ENCODE measurements around the gene JMY. TPM values are rescaled to one million over a fixed set of nuclear protein-coding genes. Genes with fewer than 3 reads are reported as not detected.

The JMY gene
- polyA plus RNA-seq, 1 of the 3 experiments (the other 2 are of a cell fraction) = 1.7 TPM

DNA sequence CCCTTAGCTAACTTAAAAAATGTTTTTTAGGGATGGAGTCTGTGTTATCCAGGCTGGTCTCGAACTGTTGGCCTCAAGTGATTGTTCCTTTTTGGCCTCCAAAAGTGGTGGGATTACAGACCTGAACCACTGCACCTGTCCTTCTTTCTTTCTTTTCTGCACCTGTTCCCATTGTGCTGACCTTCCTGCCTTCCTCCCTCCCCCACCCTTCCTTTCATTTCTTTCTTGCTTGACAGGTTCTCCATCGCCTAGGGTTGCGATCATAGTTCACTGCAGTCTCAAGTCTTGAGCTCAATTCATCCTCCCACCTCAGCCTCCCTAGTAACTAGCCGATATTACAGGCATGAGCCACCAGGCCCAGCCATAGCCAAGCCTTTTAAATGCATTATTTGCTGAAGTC lies 20.6 kb downstream of the JMY start:
- no peak for DNase-seq
- ChIA-PET POLR2A (no interaction called here), CTCF (interaction anchor here (1.0 to 1.5 kb wide), 4 partner anchors 19 to 208 kb away, joined by 3 to 6 read pairs (median 4); no protein-coding TSS in a partner anchor)
- 81% methylated on average over 4 of the region's 4 CpGs for WGBS (ENCODE audit: low lambda C conversion rate)
- H3K4me1 ChIP-seq (ENCODE audit: control insufficient read depth in 1 of 2, insufficient read depth in 2 of 2, low read depth in 1 of 2, low read length in 1 of 2) = no peaks in the 10 kb centered on the region
- H3K9me3 ChIP-seq = no peaks in the 10 kb centered on the region
- H4K20me1 ChIP-seq (ENCODE audit: insufficient read depth) = peaks cover 12% of the 10 kb centered on the region
- H3K9me2 ChIP-seq = no peaks in the 10 kb centered on the region
- no peak overlapping the region for H3K4me2 ChIP-seq
- H3K9ac ChIP-seq = no peak overlapping the region; the same call in 1 of the 2 replicates
- TF ChIP-seq SMC3 (IDR thresholded peaks at IDR 0.05; ENCODE audit: low read depth, low read length) (no peak), MXI1 (IDR thresholded peaks at IDR 0.05; ENCODE audit: low read depth, low read length) (no peak), FOXM1 (IDR thresholded peaks at IDR 0.05; ENCODE audit: low read depth) (no peak), TCF12 (IDR thresholded peaks at IDR 0.05) (no peak), POLR2AphosphoS5 (IDR thresholded peaks at IDR 0.05; ENCODE audit: low read depth, low read length) (no peak), EZH2phosphoT487 (IDR thresholded peaks at IDR 0.05; ENCODE audit: borderline replicate concordance, low read depth) (no peak), SIN3A (IDR thresholded peaks at IDR 0.05; ENCODE audit: borderline replicate concordance, low read depth, low read length) (no peak), FOSL2 (IDR thresholded peaks at IDR 0.05; ENCODE audit: borderline replicate concordance, low read depth) (no peak), RAD21 (IDR thresholded peaks at IDR 0.05; ENCODE audit: low read length) (no peak), ELF1 (IDR thresholded peaks at IDR 0.05) (no peak), FOXJ3 (CRISPR knock-in tag; IDR thresholded peaks at IDR 0.05) (no peak), MEF2A (IDR thresholded peaks at IDR 0.05; ENCODE audit: borderline replicate concordance, low read depth) (no peak)
- TF ChIP-seq, protein P1, sequence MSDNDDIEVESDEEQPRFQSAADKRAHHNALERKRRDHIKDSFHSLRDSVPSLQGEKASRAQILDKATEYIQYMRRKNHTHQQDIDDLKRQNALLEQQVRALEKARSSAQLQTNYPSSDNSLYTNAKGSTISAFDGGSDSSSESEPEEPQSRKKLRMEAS (IDR thresholded peaks at IDR 0.05; ENCODE audit: low read depth) = no peak
- TF ChIP-seq, protein P2, sequence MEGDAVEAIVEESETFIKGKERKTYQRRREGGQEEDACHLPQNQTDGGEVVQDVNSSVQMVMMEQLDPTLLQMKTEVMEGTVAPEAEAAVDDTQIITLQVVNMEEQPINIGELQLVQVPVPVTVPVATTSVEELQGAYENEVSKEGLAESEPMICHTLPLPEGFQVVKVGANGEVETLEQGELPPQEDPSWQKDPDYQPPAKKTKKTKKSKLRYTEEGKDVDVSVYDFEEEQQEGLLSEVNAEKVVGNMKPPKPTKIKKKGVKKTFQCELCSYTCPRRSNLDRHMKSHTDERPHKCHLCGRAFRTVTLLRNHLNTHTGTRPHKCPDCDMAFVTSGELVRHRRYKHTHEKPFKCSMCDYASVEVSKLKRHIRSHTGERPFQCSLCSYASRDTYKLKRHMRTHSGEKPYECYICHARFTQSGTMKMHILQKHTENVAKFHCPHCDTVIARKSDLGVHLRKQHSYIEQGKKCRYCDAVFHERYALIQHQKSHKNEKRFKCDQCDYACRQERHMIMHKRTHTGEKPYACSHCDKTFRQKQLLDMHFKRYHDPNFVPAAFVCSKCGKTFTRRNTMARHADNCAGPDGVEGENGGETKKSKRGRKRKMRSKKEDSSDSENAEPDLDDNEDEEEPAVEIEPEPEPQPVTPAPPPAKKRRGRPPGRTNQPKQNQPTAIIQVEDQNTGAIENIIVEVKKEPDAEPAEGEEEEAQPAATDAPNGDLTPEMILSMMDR (IDR thresholded peaks at IDR 0.05) = no peak
- TF ChIP-seq, protein P3, sequence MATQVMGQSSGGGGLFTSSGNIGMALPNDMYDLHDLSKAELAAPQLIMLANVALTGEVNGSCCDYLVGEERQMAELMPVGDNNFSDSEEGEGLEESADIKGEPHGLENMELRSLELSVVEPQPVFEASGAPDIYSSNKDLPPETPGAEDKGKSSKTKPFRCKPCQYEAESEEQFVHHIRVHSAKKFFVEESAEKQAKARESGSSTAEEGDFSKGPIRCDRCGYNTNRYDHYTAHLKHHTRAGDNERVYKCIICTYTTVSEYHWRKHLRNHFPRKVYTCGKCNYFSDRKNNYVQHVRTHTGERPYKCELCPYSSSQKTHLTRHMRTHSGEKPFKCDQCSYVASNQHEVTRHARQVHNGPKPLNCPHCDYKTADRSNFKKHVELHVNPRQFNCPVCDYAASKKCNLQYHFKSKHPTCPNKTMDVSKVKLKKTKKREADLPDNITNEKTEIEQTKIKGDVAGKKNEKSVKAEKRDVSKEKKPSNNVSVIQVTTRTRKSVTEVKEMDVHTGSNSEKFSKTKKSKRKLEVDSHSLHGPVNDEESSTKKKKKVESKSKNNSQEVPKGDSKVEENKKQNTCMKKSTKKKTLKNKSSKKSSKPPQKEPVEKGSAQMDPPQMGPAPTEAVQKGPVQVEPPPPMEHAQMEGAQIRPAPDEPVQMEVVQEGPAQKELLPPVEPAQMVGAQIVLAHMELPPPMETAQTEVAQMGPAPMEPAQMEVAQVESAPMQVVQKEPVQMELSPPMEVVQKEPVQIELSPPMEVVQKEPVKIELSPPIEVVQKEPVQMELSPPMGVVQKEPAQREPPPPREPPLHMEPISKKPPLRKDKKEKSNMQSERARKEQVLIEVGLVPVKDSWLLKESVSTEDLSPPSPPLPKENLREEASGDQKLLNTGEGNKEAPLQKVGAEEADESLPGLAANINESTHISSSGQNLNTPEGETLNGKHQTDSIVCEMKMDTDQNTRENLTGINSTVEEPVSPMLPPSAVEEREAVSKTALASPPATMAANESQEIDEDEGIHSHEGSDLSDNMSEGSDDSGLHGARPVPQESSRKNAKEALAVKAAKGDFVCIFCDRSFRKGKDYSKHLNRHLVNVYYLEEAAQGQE (IDR thresholded peaks at IDR 0.05; ENCODE audit: low read depth, low read length) = no peak
- TF ChIP-seq, protein P4, sequence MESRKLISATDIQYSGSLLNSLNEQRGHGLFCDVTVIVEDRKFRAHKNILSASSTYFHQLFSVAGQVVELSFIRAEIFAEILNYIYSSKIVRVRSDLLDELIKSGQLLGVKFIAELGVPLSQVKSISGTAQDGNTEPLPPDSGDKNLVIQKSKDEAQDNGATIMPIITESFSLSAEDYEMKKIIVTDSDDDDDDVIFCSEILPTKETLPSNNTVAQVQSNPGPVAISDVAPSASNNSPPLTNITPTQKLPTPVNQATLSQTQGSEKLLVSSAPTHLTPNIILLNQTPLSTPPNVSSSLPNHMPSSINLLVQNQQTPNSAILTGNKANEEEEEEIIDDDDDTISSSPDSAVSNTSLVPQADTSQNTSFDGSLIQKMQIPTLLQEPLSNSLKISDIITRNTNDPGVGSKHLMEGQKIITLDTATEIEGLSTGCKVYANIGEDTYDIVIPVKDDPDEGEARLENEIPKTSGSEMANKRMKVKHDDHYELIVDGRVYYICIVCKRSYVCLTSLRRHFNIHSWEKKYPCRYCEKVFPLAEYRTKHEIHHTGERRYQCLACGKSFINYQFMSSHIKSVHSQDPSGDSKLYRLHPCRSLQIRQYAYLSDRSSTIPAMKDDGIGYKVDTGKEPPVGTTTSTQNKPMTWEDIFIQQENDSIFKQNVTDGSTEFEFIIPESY (IDR thresholded peaks at IDR 0.05; ENCODE audit: borderline replicate concordance, low read depth) = no peak
- H3K27me3 ChIP-seq (ENCODE audit: insufficient read depth) = no peaks in the 10 kb centered on the region
- H3K79me2 ChIP-seq (ENCODE audit: insufficient read depth) = no peaks in the 10 kb centered on the region
- H3K36me3 ChIP-seq (replicated peaks in 1 of 2; ENCODE audit: control insufficient read depth in 1 of 2, insufficient read depth in 2 of 2, low read length in 1 of 2) = no peaks in the 10 kb centered on the region
- H2AFZ ChIP-seq (ENCODE audit: low read depth) = no peak overlapping the region
- H3K27ac ChIP-seq (ENCODE audit: low read depth in 2 of 2, low read length in 1 of 2) = no peak overlapping the region
- no peaks in the 10 kb centered on the region for H3F3A ChIP-seq (replicated peaks; ENCODE audit: insufficient read depth)
- H3K4me3 ChIP-seq (ENCODE audit: low read depth in 2 of 2, low read length in 1 of 2) = no peak overlapping the region
